ENCODE measurements around the gene YAP1.

The YAP1 gene

GRCh38 chr11:102117472-102118113 is 7.3 kb downstream of the YAP1 start:
- DNase-seq, result no peak

GRCh38 chr11:102118937-102119336 is 8.7 kb downstream of the YAP1 start:
- DNase-seq, result no peak

- no peak for DNase-seq
Observed at GRCh38 chr11:102119997-102120396, 9.8 kb downstream of the YAP1 start.

GRCh38 chr11:102120437-102120973 is 10.3 kb downstream of the YAP1 start:
- no peak for DNase-seq

DNA sequence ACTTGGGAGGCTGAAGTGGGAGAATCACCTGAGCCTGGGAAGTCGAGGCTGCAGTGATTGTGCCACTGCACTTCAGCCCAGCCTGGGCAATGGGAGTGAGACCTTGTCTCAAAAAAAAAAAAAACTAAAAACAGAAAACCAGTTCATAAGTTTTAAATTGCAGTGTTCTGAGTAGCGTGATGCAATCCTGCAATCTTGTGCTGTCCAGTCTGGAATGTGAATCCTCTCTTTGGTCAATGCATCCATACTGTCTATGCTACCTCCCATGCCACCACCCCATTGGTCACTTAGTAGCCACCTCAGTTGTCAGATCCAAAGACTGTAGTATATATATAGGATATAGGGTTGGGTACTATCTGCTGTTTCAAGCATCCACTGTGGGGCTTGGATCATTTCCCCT is 11.1 kb downstream of the YAP1 start:
- no peak for DNase-seq

GRCh38 chr11:102134597-102134996 is 24.4 kb downstream of the YAP1 start:
- DNase-seq, result no peak

- no peak for DNase-seq
Observed at GRCh38 chr11:102135256-102135655, 25.0 kb downstream of the YAP1 start.

DNA sequence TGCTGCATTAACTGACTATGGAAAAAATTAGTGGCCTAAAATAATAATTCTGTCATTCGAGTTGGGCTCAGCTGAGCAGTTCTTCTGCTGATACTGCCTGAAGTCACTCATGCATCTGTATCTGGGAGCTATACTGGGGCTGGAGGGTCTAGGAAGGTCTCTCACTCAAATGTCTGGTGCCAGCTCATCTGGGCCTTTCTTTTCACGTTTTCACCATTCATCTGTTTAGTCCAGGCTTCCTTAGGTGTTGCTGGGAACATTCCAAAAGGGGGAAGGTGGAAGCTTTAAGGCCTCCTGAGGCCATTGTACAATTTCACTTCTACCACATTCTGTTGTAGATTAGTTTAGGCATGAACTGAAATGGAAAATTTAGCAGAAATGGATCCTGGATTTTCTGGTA is 28.0 kb downstream of the YAP1 start:
- DNase-seq, result no peak

GRCh38 chr11:102138670-102139069 is 28.4 kb downstream of the YAP1 start:
- no peak for DNase-seq

DNA sequence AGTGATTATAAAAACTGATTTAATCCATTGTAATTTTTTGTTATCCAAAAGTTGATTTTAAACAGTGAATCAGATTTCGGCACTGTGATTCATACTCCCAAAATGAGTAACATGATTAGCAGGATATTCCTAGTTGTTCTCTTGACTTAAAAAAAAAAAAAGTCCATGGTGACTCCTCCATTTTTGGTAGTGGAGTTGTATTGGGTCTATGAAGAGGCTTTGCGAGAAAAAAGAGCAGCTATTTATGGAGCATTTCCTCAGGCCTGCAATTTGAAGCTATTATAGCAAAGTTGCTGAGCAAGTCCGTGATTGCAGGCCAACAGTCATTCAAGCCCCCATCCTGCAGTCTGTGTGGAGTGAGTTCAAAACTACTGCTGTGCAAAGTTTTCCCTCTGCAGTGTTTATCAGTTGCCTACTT is 28.8 kb downstream of the YAP1 start:
- DNase-seq, result no peak

DNA sequence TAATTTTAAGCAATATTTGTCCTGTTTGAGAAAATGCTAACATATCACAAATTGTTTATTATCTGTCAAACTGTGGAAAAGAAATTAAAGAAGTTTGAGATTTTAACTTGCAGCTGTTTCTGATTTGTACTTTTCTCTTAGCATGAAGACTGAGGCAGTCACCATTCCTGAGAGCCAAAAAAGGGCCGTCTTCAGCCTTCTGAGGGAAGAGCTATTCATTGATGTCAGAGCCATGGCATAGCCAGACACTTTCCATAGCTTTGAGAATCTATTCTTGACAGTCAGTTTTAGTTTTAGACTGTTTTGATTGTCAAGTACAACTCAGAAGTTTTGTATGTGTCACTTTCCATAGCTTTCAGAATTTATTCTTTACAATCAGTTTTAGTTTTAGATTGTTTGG is 32.1 kb downstream of the YAP1 start:
- DNase-seq, result no peak

GRCh38 chr11:102143867-102144266 is 33.6 kb downstream of the YAP1 start:
- DNase-seq, result no peak

DNA sequence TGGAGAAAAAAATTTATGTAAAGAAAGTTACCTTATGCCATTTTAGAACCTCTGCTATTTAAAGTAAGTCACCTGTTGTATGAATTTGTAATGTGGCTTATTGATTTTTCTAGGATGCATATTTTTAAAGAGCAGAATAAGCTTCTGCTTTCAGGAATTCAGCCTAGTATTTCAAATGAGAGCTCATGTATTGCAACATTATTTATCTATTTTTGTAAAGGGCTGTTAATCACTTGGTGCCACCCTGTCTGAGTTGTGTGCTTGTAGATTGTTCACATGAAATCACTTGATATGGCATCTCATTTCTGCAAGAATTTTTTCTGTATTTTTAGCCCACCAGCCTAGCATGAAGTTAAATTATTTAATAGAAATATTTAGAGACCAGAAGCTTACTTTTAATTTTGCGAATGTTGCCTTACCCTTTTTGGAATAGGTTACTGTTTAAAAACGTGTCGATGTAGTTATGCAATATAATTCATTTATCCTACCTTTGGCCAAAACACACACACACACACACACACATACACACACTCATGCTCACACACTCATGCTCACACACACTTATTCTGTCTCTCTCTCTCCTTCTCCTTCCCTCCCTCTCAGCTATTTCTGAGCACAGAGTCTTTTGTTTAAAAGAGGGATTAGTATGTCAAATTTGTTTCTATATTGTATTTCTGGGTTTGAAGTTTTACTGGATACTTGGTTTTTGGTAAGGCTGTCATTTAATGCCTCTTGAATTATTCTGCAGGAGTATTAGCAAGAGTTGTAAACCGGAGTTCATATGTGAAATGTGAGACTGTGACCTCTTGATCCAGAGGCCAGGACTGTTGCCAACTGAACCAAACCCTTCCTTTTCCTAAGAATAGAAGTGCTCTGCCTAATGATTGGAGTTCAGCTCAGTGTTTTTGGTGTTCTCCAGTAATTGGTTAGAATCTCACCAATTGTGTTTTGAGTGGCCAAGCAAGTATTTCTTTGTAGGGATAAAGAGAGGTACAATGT is 34.4 kb downstream of the YAP1 start:
- DNase-seq, result no peak

- no peak for DNase-seq
Observed at GRCh38 chr11:102147015-102147414, 36.8 kb downstream of the YAP1 start.

- no peak for DNase-seq
Observed at GRCh38 chr11:102147632-102148031, 37.4 kb downstream of the YAP1 start.

GRCh38 chr11:102148059-102148458 is 37.8 kb downstream of the YAP1 start:
- DNase-seq, result no peak

GRCh38 chr11:102151784-102152525 is 41.7 kb downstream of the YAP1 start:
- DNase-seq, result no peak

- DNase-seq, result no peak
Observed at GRCh38 chr11:102153082-102153481, 42.8 kb downstream of the YAP1 start.

GRCh38 chr11:102154806-102155205 is 44.6 kb downstream of the YAP1 start:
- DNase-seq, result no peak

DNA sequence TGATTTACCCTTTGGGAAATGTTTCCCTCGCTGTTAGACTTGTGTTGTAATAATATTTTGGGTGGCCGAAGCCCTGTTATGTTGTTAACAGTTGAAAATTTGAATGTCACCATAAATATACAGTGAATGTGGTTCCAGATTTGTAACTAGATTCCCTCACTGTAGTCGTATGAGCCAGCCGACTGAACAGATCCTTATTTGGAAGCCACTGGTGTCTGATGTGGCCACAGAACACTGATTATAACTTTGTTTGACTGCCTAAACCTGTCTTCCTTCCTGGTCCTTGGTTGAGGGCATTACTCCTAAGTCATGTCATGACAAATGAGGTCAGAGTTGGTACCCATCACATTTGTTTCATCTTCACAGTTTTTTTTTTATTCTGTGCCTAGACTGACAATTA is 45.4 kb downstream of the YAP1 start:
- no peak for DNase-seq

DNA sequence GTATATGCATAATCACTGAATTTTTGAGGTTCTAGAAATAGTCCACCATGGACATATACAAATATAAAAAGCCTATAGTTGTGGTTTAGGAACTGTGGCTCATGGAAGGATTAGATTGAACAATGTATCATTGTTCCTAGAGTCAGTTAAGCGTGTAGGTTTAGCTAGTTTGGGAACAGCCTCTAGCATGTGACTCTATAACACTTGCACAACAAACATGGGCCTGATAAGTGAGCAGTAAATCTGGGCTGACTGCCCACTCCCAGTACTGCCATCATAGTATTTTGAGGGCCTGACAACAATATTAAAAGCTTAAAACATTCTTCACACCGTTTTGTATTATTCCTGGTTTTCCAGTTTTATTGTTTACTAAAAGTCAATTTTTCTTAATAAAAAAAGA is 47.0 kb downstream of the YAP1 start:
- DNase-seq, result no peak

DNA sequence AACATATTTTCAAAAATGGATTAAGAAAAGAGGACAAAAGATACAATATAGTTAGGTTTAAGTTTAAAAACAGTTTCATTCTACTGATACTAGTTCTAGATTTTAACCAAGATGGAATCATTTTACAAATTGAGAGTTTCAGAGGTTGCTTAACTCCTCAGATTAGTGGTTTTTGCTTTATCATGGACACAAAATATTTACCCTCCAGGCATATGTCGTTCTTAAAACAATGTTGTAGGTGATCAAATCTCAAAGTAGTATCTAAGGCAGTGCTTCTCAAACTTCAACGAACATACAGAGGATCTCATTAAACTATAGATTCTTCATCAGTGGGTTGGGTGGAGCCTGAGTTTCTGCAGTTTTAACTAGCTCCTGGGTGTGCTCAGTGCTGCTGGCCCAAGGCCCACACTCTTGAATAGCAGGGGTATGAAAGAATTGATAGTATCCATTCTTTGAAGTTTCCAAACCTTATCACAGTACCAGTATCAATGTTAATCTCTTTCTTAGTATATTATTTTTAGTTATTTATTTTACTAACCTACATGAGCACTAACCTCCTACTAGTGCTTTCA is 48.0 kb downstream of the YAP1 start:
- DNase-seq, result no peak

- no peak for DNase-seq
Observed at GRCh38 chr11:102163368-102163767, 53.1 kb downstream of the YAP1 start.

Measured in activated naive CD4-positive, alpha-beta T cell treated with anti-CD3 and anti-CD28 coated beads, Interleukin-2, amount 50 U/mL, for 16 hours (primary cell).